ENCODE measurements around the gene C10orf71.

C10orf71 gene

DNA sequence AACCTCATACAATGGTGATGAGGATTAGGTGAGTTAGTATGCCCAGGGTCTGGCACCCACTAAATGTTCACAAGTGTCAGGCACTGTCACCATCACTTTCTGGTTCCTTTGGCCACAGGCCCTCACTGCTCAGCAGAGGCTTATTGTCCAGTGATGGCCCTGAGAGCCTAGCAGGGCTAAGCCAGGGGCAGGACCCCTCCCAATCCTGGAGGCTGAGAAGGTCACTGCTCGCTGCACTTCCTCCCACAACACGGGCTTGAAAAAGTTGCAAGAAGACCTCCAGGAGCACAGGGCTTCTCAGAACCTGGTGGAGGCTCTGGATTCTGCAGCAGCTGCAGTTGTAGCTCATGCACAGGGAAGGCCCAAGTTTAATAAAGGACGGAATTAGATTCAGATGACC lies 48.9 kb downstream of the C10orf71 start:
- DNase-seq, result no peak

DNA sequence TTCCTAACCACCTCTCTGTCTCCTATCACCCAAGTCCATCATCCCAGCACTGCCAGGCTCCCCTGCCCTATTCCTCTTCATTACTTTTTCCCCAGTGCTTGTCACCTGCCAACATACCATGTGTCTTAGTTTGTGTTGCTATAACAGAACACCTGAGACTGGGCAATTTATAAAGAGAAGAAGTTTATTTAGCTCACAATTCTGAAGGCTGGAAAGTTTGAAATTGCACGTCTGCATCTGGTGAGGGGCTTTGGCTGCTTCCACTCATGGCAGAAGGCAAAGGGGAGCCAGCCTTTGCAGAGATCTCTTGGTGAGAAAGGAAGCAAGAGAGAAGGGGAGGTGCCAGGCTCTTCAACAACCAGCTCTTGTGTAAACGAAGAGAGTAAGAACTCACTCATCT lies 49.6 kb downstream of the C10orf71 start:
- no peak for DNase-seq

- no peak for DNase-seq
Measured at GRCh38 chr10:49349390-49349789, 50.4 kb downstream of the C10orf71 start.

DNA sequence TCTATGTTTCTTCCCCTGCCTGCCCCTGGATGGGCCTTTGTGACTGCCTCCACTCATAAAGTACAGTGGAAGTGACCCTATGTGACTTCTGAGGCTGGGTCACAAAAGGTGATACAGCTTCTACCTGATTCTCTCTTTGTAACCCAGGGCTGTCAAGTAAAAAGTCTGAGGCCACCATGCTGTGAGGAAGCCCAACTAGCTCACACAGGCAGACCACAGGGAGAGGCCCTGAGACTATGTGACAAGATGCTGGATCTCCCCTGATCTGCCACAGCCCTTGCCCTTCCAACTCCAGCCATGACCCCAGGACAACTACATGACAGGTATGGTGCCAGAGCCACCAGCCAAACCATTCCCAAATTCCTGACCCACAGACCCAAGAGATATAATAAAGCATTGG lies 51.2 kb downstream of the C10orf71 start:
- DNase-seq, result no peak

- DNase-seq, result no peak
Measured at GRCh38 chr10:49350846-49351532, 52.0 kb downstream of the C10orf71 start.

DNA sequence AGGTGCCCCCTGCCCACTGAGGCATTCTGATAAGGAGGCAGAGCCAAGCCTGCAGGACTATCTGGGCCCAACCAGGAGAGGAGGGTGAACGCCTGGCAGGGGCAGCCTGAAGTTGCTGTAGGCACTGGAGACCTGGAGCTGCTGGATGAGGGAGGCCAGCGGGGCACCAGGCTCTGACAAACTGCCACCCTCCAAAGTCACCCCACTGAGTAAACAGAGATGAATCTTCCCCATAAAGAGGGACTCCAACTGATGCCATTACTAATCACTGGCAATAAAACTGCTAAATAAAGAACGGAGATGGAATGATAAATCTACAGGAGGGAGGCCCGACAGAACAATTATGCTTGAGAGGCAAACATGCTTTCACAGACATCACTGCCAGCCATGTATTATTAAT lies 52.7 kb downstream of the C10orf71 start:
- DNase-seq, result no peak

DNA sequence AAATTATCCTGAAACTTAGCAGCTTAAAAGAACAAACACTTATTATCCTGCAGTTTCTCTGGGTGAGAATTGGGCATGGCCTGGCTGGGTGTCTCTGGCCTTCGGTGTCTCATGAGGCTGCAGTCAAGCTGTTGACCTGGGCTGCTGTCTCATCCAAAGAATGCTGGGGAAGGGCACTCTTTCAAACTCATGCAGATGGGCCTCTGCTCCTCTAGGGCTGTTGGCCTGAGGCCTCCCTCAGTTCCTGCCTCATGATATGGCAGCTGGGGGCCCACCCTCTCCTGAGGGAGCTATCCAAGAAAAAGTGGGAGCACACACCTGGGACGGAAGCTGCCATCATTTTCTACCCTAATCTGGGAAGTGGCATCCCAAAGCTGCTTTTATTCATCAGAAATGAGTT lies 53.4 kb downstream of the C10orf71 start:
- DNase-seq, result no peak

DNA sequence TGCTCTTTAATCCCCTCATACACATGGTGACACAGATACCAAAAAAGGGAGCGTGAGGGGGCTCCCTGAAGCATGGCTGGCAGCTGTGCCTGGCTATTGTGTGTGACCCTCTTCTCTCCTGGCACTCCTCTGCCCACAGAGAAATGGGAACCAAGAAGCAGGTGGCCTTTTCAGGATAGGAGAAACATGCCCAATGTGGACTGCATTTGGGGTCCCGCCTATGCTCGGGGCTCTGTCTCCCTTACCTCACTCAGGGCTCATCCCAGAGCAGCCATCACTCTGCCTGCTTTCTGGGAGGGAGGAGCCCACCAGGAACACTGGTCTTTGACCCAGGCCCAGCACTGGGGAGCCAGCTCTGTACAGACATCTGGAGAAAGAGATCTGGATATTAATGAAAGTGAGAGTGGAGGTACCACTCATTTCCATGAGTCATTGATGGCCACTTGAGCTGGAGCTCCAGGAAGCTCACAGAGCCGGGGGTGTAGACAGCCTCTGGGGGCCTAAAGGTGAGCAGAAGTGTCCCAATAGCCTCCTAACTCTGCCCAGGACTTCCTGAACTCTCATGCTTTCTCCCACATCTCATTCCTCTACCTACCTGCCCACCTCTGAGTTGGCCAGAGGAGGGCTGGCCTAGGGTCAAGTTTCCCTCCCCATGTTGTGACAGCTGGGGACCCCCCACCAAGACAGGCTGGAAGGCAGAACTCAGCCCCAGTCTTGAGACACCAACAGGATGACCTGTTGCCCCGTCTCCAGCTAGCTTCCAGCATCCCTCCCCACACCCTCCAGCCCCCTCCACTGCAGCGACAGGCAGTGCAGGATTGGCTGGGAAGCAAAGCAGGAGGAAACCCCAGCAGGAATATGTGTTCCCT lies 54.3 kb downstream of the C10orf71 start:
- no peak for DNase-seq

DNA sequence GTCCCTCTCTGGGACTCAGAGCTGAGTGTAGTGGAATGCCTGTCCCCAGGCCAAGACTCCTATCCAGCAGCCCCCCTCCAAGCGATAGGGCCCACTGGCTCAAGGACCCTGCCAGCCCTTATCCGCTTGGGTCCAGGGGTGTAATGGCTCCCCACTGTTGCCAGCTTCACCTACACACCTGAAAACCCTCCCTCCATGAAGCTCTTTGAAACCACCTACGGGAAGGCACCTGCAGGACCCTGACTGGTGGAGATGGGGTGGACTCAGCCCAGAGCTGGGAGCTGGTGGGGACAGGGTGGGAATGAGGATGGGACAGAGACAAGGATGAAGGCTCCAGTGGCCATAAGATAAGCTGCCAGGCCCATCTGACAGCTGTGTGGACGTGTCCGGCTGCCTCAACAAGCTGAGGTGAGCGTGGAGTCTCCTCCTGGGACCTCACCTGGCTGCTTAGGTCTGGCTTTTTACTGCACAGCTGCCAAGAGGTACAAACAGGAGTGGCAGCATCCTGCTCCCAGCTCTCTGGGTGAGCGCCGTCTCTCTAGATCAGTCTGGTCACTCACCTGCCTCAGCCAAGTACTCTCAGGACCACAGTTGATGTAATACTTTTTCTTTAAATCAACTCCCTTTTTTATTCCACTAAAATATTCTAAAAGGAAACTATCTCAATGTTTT lies 55.1 kb downstream of the C10orf71 start:
- no peak for DNase-seq

- DNase-seq, result no peak
Measured at GRCh38 chr10:49354593-49354992, 55.6 kb downstream of the C10orf71 start.

GRCh38 chr10:49355221-49355620 lies 56.3 kb downstream of the C10orf71 start:
- no peak for DNase-seq

- no peak for DNase-seq
Measured at GRCh38 chr10:49356181-49356580, 57.2 kb downstream of the C10orf71 start.

GRCh38 chr10:49356944-49357343 lies 58.0 kb downstream of the C10orf71 start:
- DNase-seq, result no peak

DNA sequence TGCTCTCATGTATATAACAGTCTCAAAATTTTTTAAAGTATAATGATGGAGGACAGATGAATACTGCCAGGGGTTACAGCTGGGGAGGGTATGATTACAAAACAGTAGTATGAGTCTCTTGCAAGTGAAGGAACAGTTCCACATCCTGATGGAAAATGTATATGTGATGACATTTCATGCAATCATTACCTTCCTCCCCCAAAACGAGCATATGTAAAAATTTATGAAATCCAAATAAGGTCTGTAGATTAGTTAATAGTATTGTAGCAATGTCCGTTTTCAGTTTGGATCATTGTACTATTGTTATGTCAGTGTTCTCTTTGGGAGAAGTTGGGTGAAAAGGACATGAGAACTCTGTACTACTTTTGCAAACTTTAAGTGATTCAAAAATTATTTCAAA lies 58.9 kb downstream of the C10orf71 start:
- DNase-seq, result no peak

DNA sequence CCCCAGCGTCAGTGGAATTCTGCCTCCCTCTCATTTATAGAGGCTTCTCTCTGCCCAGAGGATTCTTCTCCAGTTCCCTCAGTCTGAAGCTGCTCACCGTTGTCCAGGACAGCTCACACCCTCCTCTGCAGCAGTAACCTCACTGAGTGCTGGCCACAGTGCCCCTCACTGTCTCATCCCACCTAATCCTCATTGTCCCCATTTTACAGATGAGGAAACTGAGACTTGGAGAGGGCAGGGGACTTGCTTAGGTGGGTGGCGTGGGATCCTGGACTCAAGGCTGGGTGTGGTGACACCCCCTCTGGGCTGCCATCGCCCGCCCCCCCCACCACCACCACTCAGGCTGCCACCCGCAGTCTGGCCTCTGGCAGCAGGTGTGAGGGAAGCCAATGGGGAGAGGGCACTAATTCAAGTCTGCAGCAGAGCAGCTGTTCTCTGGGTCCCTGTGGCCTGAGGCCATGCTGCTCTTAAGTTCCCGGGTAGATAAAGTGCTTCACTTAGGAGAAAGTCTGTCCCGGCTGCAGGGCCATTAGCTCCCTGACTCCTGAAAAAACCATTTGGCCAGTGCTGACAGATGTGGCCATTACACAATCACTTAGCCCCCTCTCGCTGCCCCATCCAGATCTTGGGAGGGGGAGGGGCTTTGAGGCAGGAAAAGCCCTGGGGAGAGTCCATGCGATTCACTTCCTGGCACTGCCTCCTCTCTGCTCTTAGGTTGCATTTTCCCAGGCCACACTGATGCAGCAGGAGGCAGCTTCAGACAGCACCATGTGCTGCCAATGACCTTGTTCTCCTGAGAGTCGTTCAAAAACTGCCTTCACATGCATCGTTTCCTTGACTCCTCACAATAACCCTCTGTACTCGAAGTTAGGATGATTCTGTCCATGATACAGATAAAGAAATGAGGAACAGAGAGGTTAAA lies 60.6 kb downstream of the C10orf71 start:
- DNase-seq, result no peak

GRCh38 chr10:49360271-49361177 lies 61.6 kb downstream of the C10orf71 start:
- DNase-seq, result no peak

DNA sequence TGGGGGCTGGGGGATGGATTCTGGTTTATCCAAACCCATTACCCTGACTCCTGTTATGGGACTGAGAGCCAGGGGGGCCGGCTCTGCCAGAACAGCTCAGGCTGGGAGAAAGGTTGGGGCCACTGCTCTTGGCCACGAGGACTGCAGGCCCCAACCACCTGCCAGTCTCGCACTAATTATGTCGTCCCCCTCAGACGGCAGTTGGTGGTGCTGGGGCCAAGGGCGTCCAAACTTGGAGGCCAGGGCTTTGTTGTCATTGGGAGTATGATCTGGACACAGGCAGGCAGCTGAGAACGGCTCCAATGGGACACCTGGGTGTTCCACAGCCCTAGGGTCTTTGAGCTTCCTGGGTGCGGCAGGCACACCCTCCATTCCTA lies 62.2 kb downstream of the C10orf71 start:
- no peak for DNase-seq

- DNase-seq, result no peak
Measured at GRCh38 chr10:49361735-49362568, 63.0 kb downstream of the C10orf71 start.

- no peak for DNase-seq
Measured at GRCh38 chr10:49362596-49363260, 63.8 kb downstream of the C10orf71 start.
